A549 treated with AZD9567 at 1 μM for 4 hours (cell line): ENCODE measurements around the gene CST4. TPM values are rescaled to one million over a fixed set of nuclear protein-coding genes. Genes with fewer than 3 reads are reported as not detected.

Experiments
- total RNA-seq: library from RNA; stranded (reverse); fragments of 200-300 nt; extraction: Qiagen RNA extraction; gene quantifications from 5 replicates; pipeline ENCODE4 v1.2.3, GENCODE V29; 2022; ENCODE audit not compliant: insufficient read depth

The CST4 gene
- total RNA-seq = not detected in 5 replicates

GRCh38 chr20:23688684-23689398 is at the start of gene CST4:
Gene CST4 (minus strand): TSS chr20:23689038. CDS start chr20:23688969, 69 bp downstream.

GRCh38 chr20:23637282-23638221 is 51.3 kb downstream of the CST4 start, which contains the start of gene CST3:
Gene CST3 (minus strand): TSS chr20:23637955. CDS start chr20:23637862, 93 bp downstream.

Other genes with a start within 250 kb of the CST4 start
- gene CSTL1, start 249.4 kb downstream of the CST4 start, total RNA-seq = not detected in 5 replicates
- gene CST11, start 236.2 kb downstream of the CST4 start, total RNA-seq = not detected in 5 replicates
- gene CST8, start 197.9 kb downstream of the CST4 start, total RNA-seq = not detected in 5 replicates
- gene CST9L, start 120.6 kb downstream of the CST4 start, total RNA-seq = not detected in 5 replicates
- not detected in 5 replicates for gene CST9, start 83.1 kb downstream of the CST4 start, total RNA-seq
- 219 to 405 TPM (median 397 TPM) in 5 replicates for gene CST3, start 51.1 kb downstream of the CST4 start, total RNA-seq
- gene CST1, start 61.9 kb upstream of the CST4 start, total RNA-seq = 0.68 to 1.3 TPM (median 0.89 TPM) in 4 of 5 replicates, not detected in the other
- 0.55 to 0.87 TPM (median 0.74 TPM) in 4 of 5 replicates, not detected in the other for gene CST2, start 137.7 kb upstream of the CST4 start, total RNA-seq
- gene CST5, start 190.7 kb upstream of the CST4 start, total RNA-seq = not detected in 5 replicates